ENCODE measurements around the gene RANBP9. TPM values are rescaled to one million over a fixed set of nuclear protein-coding genes. Genes with fewer than 3 reads are reported as not detected.

RANBP9 gene
- total and polyA plus RNA-seq, 8 donors: 13.1 to 51.4 (median 19.8) TPM

- H3K36me3 ChIP-seq: peaks cover 0 to 3% (median 0%) of the 10 kb centered on the region in 4 donors
- TF ChIP-seq, protein P1, sequence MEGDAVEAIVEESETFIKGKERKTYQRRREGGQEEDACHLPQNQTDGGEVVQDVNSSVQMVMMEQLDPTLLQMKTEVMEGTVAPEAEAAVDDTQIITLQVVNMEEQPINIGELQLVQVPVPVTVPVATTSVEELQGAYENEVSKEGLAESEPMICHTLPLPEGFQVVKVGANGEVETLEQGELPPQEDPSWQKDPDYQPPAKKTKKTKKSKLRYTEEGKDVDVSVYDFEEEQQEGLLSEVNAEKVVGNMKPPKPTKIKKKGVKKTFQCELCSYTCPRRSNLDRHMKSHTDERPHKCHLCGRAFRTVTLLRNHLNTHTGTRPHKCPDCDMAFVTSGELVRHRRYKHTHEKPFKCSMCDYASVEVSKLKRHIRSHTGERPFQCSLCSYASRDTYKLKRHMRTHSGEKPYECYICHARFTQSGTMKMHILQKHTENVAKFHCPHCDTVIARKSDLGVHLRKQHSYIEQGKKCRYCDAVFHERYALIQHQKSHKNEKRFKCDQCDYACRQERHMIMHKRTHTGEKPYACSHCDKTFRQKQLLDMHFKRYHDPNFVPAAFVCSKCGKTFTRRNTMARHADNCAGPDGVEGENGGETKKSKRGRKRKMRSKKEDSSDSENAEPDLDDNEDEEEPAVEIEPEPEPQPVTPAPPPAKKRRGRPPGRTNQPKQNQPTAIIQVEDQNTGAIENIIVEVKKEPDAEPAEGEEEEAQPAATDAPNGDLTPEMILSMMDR (IDR thresholded peaks at IDR 0.05): no peak
- no peak for TF ChIP-seq POLR2A (IDR thresholded peaks at IDR 0.05)
- TF ChIP-seq EP300 (IDR thresholded peaks at IDR 0.05): no peak
- no peak for TF ChIP-seq POLR2AphosphoS5 (IDR thresholded peaks at IDR 0.05)
- WGBS, 5 donors: 17 to 29% (median 25%) methylated on average over 1 of the region's 1 CpG
- H3K27me3 ChIP-seq: no peaks in the 10 kb centered on the region
- intact Hi-C loops (cut with DNase I; ENCODE audit: low total_unique reads): no loop called here
- H3K4me1 ChIP-seq: peaks cover 0 to 54% (median 20%) of the 10 kb centered on the region in 4 donors
- H3K27ac ChIP-seq: no peak overlapping the region
- no peaks in the 10 kb centered on the region for H3K9me3 ChIP-seq
- no peak overlapping the region for H3K4me3 ChIP-seq
- DNase-seq: no peak
Observed at GRCh38 chr6:13687917-13688351, 23.7 kb downstream of the RANBP9 start.

DNA sequence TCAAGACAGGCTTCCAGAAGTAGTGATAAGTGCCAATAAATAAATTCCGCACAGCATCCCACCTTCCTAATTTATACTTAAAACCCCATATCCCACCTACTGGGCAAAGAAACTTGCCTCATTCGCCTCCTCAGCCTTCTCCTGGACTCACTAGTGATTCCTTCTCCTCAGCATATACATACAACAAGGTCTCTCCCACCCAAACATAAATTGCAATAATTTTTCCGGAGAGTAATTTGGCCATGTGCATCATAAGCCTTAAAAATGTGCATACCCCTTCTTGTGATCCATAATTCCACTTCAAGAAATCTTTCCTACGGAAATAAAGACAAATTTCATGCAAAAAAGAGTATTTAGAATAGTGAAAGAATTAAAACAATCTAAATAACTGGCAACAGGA is 26.8 kb downstream of the RANBP9 start:
- WGBS, 5 donors: 95 to 99% (median 96%) methylated on average over 4 of the region's 4 CpGs
- H3K9me3 ChIP-seq: no peaks in the 10 kb centered on the region
- H3K27me3 ChIP-seq: no peaks in the 10 kb centered on the region
- no peak overlapping the region for H3K27ac ChIP-seq
- H3K4me3 ChIP-seq: no peak overlapping the region
- H3K4me1 ChIP-seq: peaks cover 0 to 51% (median 15%) of the 10 kb centered on the region in 4 donors
- intact Hi-C loops (cut with DNase I; ENCODE audit: low total_unique reads): no loop called here
- TF ChIP-seq POLR2AphosphoS5 (IDR thresholded peaks at IDR 0.05) (no peak), POLR2A (IDR thresholded peaks at IDR 0.05) (no peak), EP300 (IDR thresholded peaks at IDR 0.05) (no peak)
- TF ChIP-seq, protein P1 (IDR thresholded peaks at IDR 0.05): no peak
- peaks cover 0 to 3% (median 1%) of the 10 kb centered on the region in 4 donors for H3K36me3 ChIP-seq
- DNase-seq: no peak

- H3K9me3 ChIP-seq: no peaks in the 10 kb centered on the region
- no peak overlapping the region for H3K4me3 ChIP-seq
- TF ChIP-seq, protein P1 (IDR thresholded peaks at IDR 0.05): no peak
- no peak for TF ChIP-seq POLR2A (IDR thresholded peaks at IDR 0.05)
- no peak for TF ChIP-seq POLR2AphosphoS5 (IDR thresholded peaks at IDR 0.05)
- no peak for TF ChIP-seq EP300 (IDR thresholded peaks at IDR 0.05)
- H3K27ac ChIP-seq: no peak overlapping the region
- DNase-seq: no peak
- peaks cover 0 to 3% (median 1%) of the 10 kb centered on the region in 4 donors for H3K36me3 ChIP-seq
- peaks cover 6 to 48% (median 20%) of the 10 kb centered on the region in 4 donors for H3K4me1 ChIP-seq
- intact Hi-C loops (cut with DNase I; ENCODE audit: low total_unique reads): no loop called here
- no peaks in the 10 kb centered on the region for H3K27me3 ChIP-seq
Observed at GRCh38 chr6:13683038-13683437, 28.6 kb downstream of the RANBP9 start.

- H3K4me1 ChIP-seq: peaks cover 6 to 46% (median 19%) of the 10 kb centered on the region in 4 donors
- intact Hi-C loops (cut with DNase I; ENCODE audit: low total_unique reads): no loop called here
- H3K4me3 ChIP-seq: no peak overlapping the region
- H3K9me3 ChIP-seq: no peaks in the 10 kb centered on the region
- TF ChIP-seq, protein P1 (IDR thresholded peaks at IDR 0.05): no peak
- peaks cover 0 to 3% (median 1%) of the 10 kb centered on the region in 4 donors for H3K36me3 ChIP-seq
- WGBS, 5 donors: 97 to 99% (median 98%) methylated on average over 6 of the region's 6 CpGs
- DNase-seq: no peak
- no peaks in the 10 kb centered on the region for H3K27me3 ChIP-seq
- no peak overlapping the region for H3K27ac ChIP-seq
Observed at GRCh38 chr6:13682346-13682745, 29.3 kb downstream of the RANBP9 start.
